H9 (cell line): Measurements from ENCODE around the gene MAGEH1. TPM values are rescaled to one million over a fixed set of nuclear protein-coding genes. Genes with fewer than 3 reads are reported as not detected.

ENCODE experiments used
- DNase-seq: peaks from one replicate; pipeline ENCODE4 v3.0.0-alpha.2; 2017
- H2AFZ ChIP-seq: one replicate; pipeline ENCODE4 v1.6.1; 2013; ENCODE audit warnings: mild to moderate bottlenecking, low read length, control low read depth, moderate library complexity
- H2AK5ac ChIP-seq: 2 replicates; pipeline ENCODE4 v1.6.1; 2013; ENCODE audit warnings: low read length, control low read depth, mixed read lengths; ENCODE audit not compliant: insufficient read length
- H2BK120ac ChIP-seq: one replicate; pipeline ENCODE4 v1.6.1; 2013; ENCODE audit warnings: low read depth, mild to moderate bottlenecking, low read length, control low read depth, inconsistent platforms; ENCODE audit not compliant: poor library complexity, severe bottlenecking
- H2BK12ac ChIP-seq: 2 replicates; pipeline ENCODE4 v1.6.1; 2013; ENCODE audit warnings: low read length, control low read depth, mixed read lengths, low read depth; ENCODE audit not compliant: insufficient read length
- H2BK15ac ChIP-seq: 2 replicates; pipeline ENCODE4 v1.6.1; 2013; ENCODE audit warnings: low read depth, low read length, control low read depth
- H2BK20ac ChIP-seq: one replicate; pipeline ENCODE4 v1.6.1; 2013; ENCODE audit warnings: low read depth, mild to moderate bottlenecking, low read length, control low read depth, inconsistent platforms; ENCODE audit not compliant: poor library complexity, severe bottlenecking
- H2BK5ac ChIP-seq: 2 replicates; pipeline ENCODE4 v1.6.1; 2013; ENCODE audit warnings: low read length, control low read depth, mixed read lengths; ENCODE audit not compliant: insufficient read length
- H3K14ac ChIP-seq: 2 replicates; pipeline ENCODE4 v1.6.1; 2013; ENCODE audit warnings: low read length, control low read depth; ENCODE audit not compliant: insufficient read depth
- H3K18ac ChIP-seq: 2 replicates; pipeline ENCODE4 v1.6.1; 2013; ENCODE audit warnings: low read depth, mild to moderate bottlenecking, mixed read lengths, low read length, control low read depth; ENCODE audit not compliant: insufficient read length
- H3K23ac ChIP-seq: 2 replicates; pipeline ENCODE4 v1.6.1; 2013; ENCODE audit warnings: low read length, control low read depth, mixed read lengths, low read depth; ENCODE audit not compliant: insufficient read length
- H3K23me2 ChIP-seq: 2 replicates; pipeline ENCODE4 v1.6.1; 2013; ENCODE audit warnings: low read depth, mild to moderate bottlenecking, mixed read lengths, low read length, control low read depth; ENCODE audit not compliant: insufficient read length, poor library complexity, severe bottlenecking
- H3K27ac ChIP-seq: 2 replicates; pipeline ENCODE4 v1.5.1; 2013; ENCODE audit warnings: low read length, control low read depth, mixed read lengths, low read depth; ENCODE audit not compliant: insufficient read length
- H3K27me3 ChIP-seq: 2 replicates; pipeline ENCODE4 v1.6.1; 2013; ENCODE audit warnings: low read length, control low read depth, inconsistent platforms; ENCODE audit not compliant: insufficient read depth
- H3K4ac ChIP-seq: 2 replicates; pipeline ENCODE4 v1.6.1; 2013; ENCODE audit warnings: low read depth, mild to moderate bottlenecking, control low read depth, inconsistent platforms, low read length, moderate library complexity
- H3K4me1 ChIP-seq: 2 replicates; pipeline ENCODE4 v1.6.1; 2013; ENCODE audit warnings: low read length, control low read depth, inconsistent platforms; ENCODE audit not compliant: insufficient read depth
- H3K4me2 ChIP-seq: 2 replicates; pipeline ENCODE4 v1.6.1; 2013; ENCODE audit warnings: low read length, control low read depth, mixed read lengths; ENCODE audit not compliant: insufficient read length, insufficient read depth
- H3K56ac ChIP-seq: 2 replicates; pipeline ENCODE4 v1.6.1; 2013; ENCODE audit warnings: low read depth, mild to moderate bottlenecking, mixed read lengths, low read length, control low read depth; ENCODE audit not compliant: insufficient read length
- H3K79me1 ChIP-seq: 2 replicates; pipeline ENCODE4 v1.6.1; 2013; ENCODE audit warnings: low read depth, mild to moderate bottlenecking, moderate library complexity, low read length, control low read depth, inconsistent platforms; ENCODE audit not compliant: insufficient read depth, poor library complexity, severe bottlenecking
- H3K79me2 ChIP-seq: 2 replicates; pipeline ENCODE4 v1.6.1; 2013; ENCODE audit warnings: low read length, control low read depth, inconsistent platforms; ENCODE audit not compliant: insufficient read depth
- H3K9ac ChIP-seq: 2 replicates; pipeline ENCODE4 v1.6.1; 2013; ENCODE audit warnings: low read length, control low read depth, mixed read lengths; ENCODE audit not compliant: insufficient read length; ENCODE audit errors: extremely low read depth
- H3K9me3 ChIP-seq: one replicate; pipeline ENCODE4 v1.6.1; 2013; ENCODE audit warnings: low read depth, low read length, inconsistent platforms; ENCODE audit not compliant: control insufficient read depth
- H3T11ph ChIP-seq: one replicate; pipeline ENCODE4 v1.6.1; 2013; ENCODE audit warnings: mild to moderate bottlenecking, low read length, control low read depth, inconsistent platforms
- H4K20me1 ChIP-seq: one replicate; pipeline ENCODE4 v1.6.1; 2013; ENCODE audit not compliant: control insufficient read depth, insufficient read length, insufficient read depth
- H4K5ac ChIP-seq: 2 replicates; pipeline ENCODE4 v1.6.1; 2013; ENCODE audit warnings: low read depth, mild to moderate bottlenecking, mixed read lengths, low read length, control low read depth; ENCODE audit not compliant: insufficient read length
- H4K8ac ChIP-seq: replicated peaks from 2 replicates; pipeline ENCODE4 v1.6.1; 2013; ENCODE audit warnings: low read length, control low read depth, mixed read lengths, low read depth; ENCODE audit not compliant: insufficient read length
- H4K91ac ChIP-seq: 2 replicates; pipeline ENCODE4 v1.6.1; 2013; ENCODE audit warnings: low read depth, mild to moderate bottlenecking, moderate library complexity, mixed read lengths, low read length, control low read depth; ENCODE audit not compliant: insufficient read length
- H3K27ac Mint-ChIP-seq, 3 experiments: 2 replicates in 2 of 3; 3 replicates in 1 of 3; pipeline ENCODE4 v1.8.0; 2020 to 2021; ENCODE audit warnings: mixed read lengths in 3 of 3, mild to moderate bottlenecking in 1 of 3, moderate library complexity in 1 of 3
- H3K27me3 Mint-ChIP-seq: 2 replicates; pipeline ENCODE4 v1.8.0; 2021; ENCODE audit warnings: low read depth, mild to moderate bottlenecking, moderate library complexity, mixed read lengths
- H3K36me3 Mint-ChIP-seq, 3 experiments: 2 replicates in 2 of 3; 3 replicates in 1 of 3; pipeline ENCODE4 v1.8.0; 2020 to 2021; ENCODE audit warnings: low read depth in 3 of 3, mixed read lengths in 3 of 3; ENCODE audit not compliant: insufficient read depth in 1 of 3
- H3K4me1 Mint-ChIP-seq, 2 experiments: 2 replicates each; pipeline ENCODE4 v1.8.0; 2020; ENCODE audit warnings: mixed read lengths in 2 of 2
- H3K4me3 Mint-ChIP-seq, 2 experiments: 2 replicates in 1 of 2; 3 replicates in 1 of 2; pipeline ENCODE4 v1.8.0; 2020 to 2021; ENCODE audit warnings: mild to moderate bottlenecking in 2 of 2, mixed read lengths in 2 of 2, moderate library complexity in 1 of 2
- H3K9me3 Mint-ChIP-seq, 2 experiments: 2 replicates in 1 of 2; 3 replicates in 1 of 2; pipeline ENCODE4 v1.8.0; 2020; ENCODE audit warnings: mild to moderate bottlenecking in 2 of 2, mixed read lengths in 2 of 2, moderate library complexity in 1 of 2
- WGBS: extraction: QIAGEN DNeasy Blood & Tissue Kit; methylation state at CpG from one replicate; pipeline ENCODE4 v1.1.7; 2013; ENCODE audit warnings: missing lambda C conversion rate, low lambda C conversion rate, mixed read lengths; ENCODE audit not compliant: insufficient read length; ENCODE audit errors: extremely low coverage; 5-methylcytosine and 5-hydroxymethylcytosine counted together
- total RNA-seq: library from RNA; stranded (reverse); gene quantifications from 2 replicates; pipeline ENCODE4 v1.2.1, GENCODE V29; 2021
- TF ChIP-seq, protein P1 (sequence below): fragments of 200-600 bp; sonication (generic); conservative IDR thresholded peaks from 3 replicates; pipeline ENCODE4 v1.8.0; 2021; ENCODE audit warnings: antibody characterized with exemption, mild to moderate bottlenecking

The MAGEH1 gene
- total RNA-seq, 1 experiment from 2014 or later = 7.3 TPM

DNA sequence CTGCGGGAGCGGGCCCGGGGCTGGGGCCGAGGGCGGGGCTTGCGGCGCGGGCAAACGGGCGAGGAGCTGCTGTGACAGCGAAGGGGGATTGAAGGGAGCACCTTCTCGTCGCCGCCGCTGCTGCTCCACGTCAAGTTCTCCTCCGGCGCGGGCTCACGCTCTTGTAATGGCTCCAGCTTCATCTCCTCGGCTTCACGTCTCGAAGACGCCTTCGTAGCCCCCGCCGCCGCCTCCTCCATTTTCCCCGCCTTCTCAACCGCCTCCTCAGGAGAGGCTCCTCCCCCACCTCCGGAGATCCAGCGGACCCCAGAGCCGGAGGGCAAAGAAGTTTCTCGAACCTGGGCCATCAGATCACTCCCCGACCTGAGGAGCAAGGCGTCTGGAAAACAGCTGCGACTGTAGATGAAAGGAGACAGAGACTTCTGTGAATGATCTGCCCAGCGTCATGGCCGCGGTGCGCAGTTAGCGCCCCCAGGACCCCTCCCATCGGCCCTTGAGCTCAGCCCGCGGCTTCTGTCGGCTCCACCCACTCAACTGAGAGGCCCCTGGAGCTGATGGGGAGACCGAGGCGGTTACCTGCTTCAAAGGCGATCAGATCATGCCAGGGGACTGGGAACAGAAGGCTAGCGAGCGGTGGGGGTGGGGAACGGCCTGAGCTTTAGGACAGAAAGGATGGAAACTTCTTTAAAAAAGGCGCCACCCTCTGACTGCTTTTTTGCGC lies 36.8 kb downstream of the MAGEH1 start:
- H3K9ac ChIP-seq = peak overlapping the region; percentile 33

More for the DNA sequence above, 36.8 kb downstream of the MAGEH1 start:
- Histone ChIP-seq H3K23me2 (no peaks in the 10 kb centered on the region), H2AFZ (no peak overlapping the region), H2BK15ac (no peak overlapping the region), H4K5ac (no peak overlapping the region), H3K56ac (no peak overlapping the region), H3K14ac (peak overlapping the region; percentile 62), H3K79me2 (no peaks in the 10 kb centered on the region), H3K18ac (peak overlapping the region; percentile 73), H3T11ph (no peak overlapping the region), H3K27ac (peak overlapping the region; percentile 53), H2AK5ac (no peak overlapping the region), H3K4ac (no peak overlapping the region), H2BK12ac (no peak overlapping the region), H4K91ac (no peak overlapping the region), H3K4me1 (no peaks in the 10 kb centered on the region), H4K8ac (no peak overlapping the region), H3K23ac (no peak overlapping the region), H3K27me3 (0 out of 2 replicates have a peak, but pooled peaks cover 4% of the 10 kb centered on the region), H2BK5ac (no peak overlapping the region), H3K4me2 (peak overlapping the region; percentile 61), H2BK20ac (no peak overlapping the region), H4K20me1 (no peaks in the 10 kb centered on the region), H2BK120ac (no peak overlapping the region), H3K79me1 (no peaks in the 10 kb centered on the region), H3K9me3 (peaks cover 48% of the 10 kb centered on the region)
- Mint-ChIP-seq H3K4me3 (peak overlapping the region; percentile 90 to 93), H3K9me3 (peaks cover 53 to 69% of the 10 kb centered on the region in 2 experiments), H3K4me1 (peaks cover 4 to 5% of the 10 kb centered on the region in 2 experiments; a peak in 3 of 4 replicates), H3K36me3 (peaks cover 5 to 18% (median 14%) of the 10 kb centered on the region in 3 experiments; a peak in 6 of 7 replicates), H3K27me3 (peaks cover 3% of the 10 kb centered on the region), H3K27ac (peak overlapping the region; percentile 95 to 99 (median 98))
- TF ChIP-seq, protein P1, sequence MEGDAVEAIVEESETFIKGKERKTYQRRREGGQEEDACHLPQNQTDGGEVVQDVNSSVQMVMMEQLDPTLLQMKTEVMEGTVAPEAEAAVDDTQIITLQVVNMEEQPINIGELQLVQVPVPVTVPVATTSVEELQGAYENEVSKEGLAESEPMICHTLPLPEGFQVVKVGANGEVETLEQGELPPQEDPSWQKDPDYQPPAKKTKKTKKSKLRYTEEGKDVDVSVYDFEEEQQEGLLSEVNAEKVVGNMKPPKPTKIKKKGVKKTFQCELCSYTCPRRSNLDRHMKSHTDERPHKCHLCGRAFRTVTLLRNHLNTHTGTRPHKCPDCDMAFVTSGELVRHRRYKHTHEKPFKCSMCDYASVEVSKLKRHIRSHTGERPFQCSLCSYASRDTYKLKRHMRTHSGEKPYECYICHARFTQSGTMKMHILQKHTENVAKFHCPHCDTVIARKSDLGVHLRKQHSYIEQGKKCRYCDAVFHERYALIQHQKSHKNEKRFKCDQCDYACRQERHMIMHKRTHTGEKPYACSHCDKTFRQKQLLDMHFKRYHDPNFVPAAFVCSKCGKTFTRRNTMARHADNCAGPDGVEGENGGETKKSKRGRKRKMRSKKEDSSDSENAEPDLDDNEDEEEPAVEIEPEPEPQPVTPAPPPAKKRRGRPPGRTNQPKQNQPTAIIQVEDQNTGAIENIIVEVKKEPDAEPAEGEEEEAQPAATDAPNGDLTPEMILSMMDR = no peak
- DNase-seq = peak; percentile 70
- no CpG with 5 or more reads among the region's 54 CpGs for WGBS
